Activated CD4-positive, CD25-positive, alpha-beta regulatory T cell treated with anti-CD3 and anti-CD28 coated beads, Interleukin-2, amount 50 U/mL, for 16 hours (primary cell): ENCODE results near the gene CHM.
"Not testable (repeated sequence)": the region's sequence is repeated elsewhere in the genome, so short reads cannot be mapped to it uniquely, and the experiment has no call there.

Experiments used
- DNase-seq: peaks from one replicate; pipeline ENCODE4 v3.0.0-alpha.2; 2020; ENCODE audit warnings: low read depth, low spot score

CHM gene

GRCh38 chrX:85995641-85996040 is 51.7 kb downstream of the CHM start:
- no peak for DNase-seq

- DNase-seq = no peak
Measured at GRCh38 chrX:85994797-85995196, 52.6 kb downstream of the CHM start.

- DNase-seq = no peak
Measured at GRCh38 chrX:85994228-85994627, 53.1 kb downstream of the CHM start.

GRCh38 chrX:85993539-85994197 is 53.7 kb downstream of the CHM start:
- no peak for DNase-seq

GRCh38 chrX:85992811-85993229 is 54.5 kb downstream of the CHM start:
- DNase-seq = no peak

GRCh38 chrX:85988353-85988752 is 59.0 kb downstream of the CHM start:
- DNase-seq = no peak

- no peak for DNase-seq
Measured at GRCh38 chrX:85980286-85980685, 67.1 kb downstream of the CHM start.

- no peak for DNase-seq
Measured at GRCh38 chrX:85977218-85977617, 70.1 kb downstream of the CHM start.

- DNase-seq = not testable (repeated sequence)
Measured at GRCh38 chrX:85972351-85972750, 75.0 kb downstream of the CHM start.

- no peak for DNase-seq
Measured at GRCh38 chrX:85964744-85965143, 82.6 kb downstream of the CHM start.

GRCh38 chrX:85963736-85964135 is 83.6 kb downstream of the CHM start:
- no peak for DNase-seq

- no peak for DNase-seq
Measured at GRCh38 chrX:85955510-85955909, 91.8 kb downstream of the CHM start.

GRCh38 chrX:85944751-85945150 is 102.6 kb downstream of the CHM start:
- not testable (repeated sequence) for DNase-seq

GRCh38 chrX:85941275-85941674 is 106.1 kb downstream of the CHM start:
- no peak for DNase-seq

GRCh38 chrX:85939942-85940341 is 107.4 kb downstream of the CHM start:
- DNase-seq = not testable (repeated sequence)

GRCh38 chrX:85934399-85934798 is 113.0 kb downstream of the CHM start:
- not testable (repeated sequence) for DNase-seq

- no peak for DNase-seq
Measured at GRCh38 chrX:85930099-85930498, 117.3 kb downstream of the CHM start.

GRCh38 chrX:85928606-85929005 is 118.8 kb downstream of the CHM start:
- no peak for DNase-seq

GRCh38 chrX:85927740-85928139 is 119.6 kb downstream of the CHM start:
- no peak for DNase-seq

GRCh38 chrX:85922821-85923220 is 124.5 kb downstream of the CHM start:
- no peak for DNase-seq

- not testable (repeated sequence) for DNase-seq
Measured at GRCh38 chrX:85916656-85917280, 130.6 kb downstream of the CHM start.

- no peak for DNase-seq
Measured at GRCh38 chrX:85914431-85914830, 132.9 kb downstream of the CHM start.

- DNase-seq = no peak
Measured at GRCh38 chrX:85907316-85907715, 140.0 kb downstream of the CHM start.

GRCh38 chrX:85906399-85906798 is 141.0 kb downstream of the CHM start:
- no peak for DNase-seq
